Stimulated activated CD8-positive, alpha-beta memory T cell treated with anti-CD3 and anti-CD28 coated beads, Interleukin-2, amount 100 ng/mL, for 1 hour (primary cell): ENCODE measurements around the gene CNDP1.
"Not testable (repeated sequence)": the region's sequence is repeated elsewhere in the genome, so short reads cannot be mapped to it uniquely, and the experiment has no call there.

Experiments used
- DNase-seq, 2 donors: peaks; one replicate each; pipeline ENCODE4 v3.0.0-alpha.2; 2020; ENCODE audit warnings: low read depth in 2 of 2

CNDP1 gene

DNA sequence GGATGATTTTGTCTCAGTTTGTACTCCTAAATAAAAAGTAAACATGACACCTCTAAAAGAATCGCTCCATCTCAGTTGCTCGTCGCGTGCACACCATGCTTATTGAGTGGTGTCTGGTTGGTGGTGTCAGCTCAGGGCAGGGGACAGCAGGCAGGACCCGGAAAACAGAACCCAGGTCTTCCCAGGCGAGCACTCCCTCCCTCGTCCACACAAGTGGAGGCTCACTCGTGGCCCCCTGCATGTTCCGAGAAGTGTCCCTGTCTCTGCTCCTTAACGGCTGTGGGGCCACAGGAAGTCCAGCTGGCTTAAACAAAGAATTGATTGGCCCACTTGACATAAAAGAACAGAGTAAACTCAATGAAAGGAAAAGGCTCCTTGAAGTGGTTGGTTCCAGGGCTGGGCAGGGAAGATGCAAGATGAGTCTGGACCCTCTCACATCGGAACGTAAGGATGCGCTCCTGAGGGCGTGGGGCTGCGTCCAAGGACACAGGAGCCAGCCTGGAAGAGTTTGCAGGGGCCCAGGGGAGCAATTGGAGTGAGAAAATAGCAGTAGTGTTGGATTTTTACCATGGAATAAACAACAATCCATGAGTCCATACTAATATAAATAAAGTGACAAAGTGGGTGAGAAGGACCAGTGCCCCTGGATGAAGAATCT, 13.1 kb upstream of the CNDP1 start:
- no peak for DNase-seq

DNA sequence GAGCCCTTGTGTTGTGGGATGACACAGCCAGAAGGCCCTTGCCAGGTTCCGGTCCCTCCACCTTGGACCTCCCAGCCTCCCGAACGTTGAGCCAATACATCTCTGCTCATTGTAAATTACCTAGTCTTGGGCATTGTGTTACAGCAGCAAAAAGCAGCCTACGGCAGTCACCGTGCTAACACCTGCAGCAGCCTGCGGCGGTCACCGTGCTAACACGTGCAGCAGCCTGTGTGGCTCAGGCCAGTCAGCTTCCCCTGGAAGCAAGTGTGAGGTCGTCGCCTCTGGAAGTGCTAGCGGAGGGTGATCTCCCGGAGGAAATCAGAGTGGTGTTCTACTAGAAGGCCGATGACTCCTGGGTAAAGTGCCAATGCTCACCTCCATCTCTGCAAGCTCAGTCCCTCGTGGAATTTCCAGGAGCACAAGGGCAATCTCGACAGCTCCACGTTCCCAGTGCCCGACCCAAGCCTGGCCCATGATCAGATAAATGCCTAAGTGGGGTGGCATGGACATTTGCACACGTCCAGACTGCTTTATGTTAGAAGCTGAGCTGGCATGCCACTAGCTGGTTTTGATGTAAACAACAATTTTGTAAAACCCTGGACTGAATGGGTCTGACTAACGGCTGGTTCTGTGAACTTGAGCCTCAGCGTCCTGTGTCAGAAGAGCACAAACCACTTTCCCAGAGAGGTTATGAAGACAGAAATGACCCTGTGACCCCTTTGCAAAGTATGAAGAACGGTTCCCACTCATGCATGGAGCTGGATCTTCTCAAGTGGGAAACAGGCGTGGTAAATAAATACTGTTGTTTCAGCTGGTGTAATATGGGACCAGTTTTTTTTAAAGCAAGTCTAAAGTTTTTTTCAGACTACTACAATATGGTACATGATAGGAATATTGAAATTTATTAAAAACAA, 11.4 kb upstream of the CNDP1 start:
- no peak for DNase-seq

DNA sequence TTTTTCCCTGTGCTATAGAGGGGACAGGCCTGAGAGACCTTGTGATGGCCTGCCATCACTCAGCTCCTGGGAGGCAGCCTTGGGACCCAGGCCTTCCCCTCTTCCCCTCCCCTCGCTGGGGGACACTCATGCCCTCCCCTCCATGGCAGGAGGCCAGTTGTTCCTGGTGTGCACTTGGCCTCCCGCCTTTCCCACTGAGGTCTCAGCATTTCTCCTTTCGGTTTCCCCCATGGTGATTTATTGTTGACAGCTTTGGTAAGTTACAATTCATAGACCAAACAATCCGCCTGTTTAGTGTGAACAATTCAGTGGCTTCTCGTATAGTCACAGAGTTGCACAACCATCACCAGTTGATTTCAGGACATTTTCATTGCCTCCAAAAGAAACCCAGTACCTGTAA, 10.2 kb upstream of the CNDP1 start:
- DNase-seq: no peak

DNA sequence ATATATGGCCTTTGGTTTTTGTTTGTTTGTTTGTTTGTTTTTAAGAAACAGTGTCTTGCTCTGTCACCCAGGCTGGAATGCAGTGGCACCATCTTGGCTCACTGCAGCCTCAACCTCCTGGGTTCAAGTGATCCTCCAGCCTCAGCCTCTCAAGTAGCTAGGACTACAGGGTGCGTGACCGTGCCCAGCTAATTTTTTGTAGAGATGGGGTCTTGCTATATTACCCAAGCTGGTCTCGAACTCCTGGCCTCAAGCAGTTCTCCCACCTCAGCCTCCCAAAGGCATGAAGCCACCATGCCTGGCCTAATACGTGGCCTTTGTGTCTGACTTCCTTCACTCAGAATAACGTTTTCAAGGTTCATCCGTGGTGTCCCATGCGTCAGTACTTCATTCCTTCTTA, 9.4 kb upstream of the CNDP1 start:
- not testable (repeated sequence) for DNase-seq

DNA sequence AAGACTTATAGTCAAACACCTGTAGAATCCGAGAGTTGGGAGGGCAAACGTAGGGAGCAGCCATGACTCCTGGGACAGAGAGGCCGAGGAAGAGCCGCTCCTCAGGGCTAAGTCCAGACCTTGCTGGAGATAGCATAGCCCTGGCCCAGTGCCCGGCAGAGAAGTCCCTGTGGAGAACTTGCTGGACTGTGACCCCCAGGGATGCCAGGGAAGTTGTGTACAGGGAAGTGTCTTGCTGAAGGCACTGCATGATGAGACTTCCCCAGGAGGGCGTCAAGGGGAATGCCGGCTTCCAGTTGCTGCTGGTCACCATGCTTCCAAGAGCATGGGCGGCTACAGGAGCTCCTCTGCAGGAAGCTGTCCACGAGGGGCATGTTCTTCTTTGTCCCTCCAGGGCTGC, 8.6 kb upstream of the CNDP1 start:
- DNase-seq: no peak

DNA sequence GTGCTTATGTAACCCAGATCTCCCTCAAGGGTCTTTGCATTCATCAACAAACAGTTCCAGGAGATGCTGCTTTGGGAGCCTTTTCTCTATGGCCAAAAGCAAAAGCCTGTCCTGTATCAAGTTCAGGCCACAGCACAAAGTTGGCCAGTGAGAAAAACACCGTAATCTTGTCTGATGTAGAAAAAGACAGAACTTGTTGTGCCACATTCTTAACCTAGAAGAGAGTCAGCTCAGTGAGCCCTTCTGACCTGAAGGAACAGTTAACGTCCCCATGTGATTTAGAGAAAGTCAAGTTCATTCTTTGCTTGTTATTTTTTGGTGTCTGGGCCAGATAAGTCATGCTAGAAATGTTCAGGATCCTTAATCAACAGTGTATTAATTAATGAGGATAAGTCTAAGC, 7.8 kb upstream of the CNDP1 start:
- DNase-seq: no peak

DNA sequence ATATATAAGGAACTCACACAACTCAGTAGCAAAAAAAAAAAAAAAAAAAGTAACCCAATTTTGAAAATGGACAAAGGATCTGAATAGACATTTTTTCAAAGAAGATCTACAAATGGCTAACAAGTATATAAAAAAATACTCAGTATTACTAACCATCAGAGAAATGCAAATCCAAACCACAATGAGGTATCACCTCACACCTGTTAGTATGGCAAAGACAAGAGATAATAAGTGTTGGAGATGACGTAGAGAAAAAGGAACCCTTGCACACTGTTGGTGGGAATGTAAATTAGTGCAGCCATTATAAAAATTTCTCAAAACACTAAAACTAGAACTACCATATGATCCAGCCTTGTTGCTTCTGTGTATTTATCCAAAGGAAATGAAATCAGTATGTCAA, 5.8 kb upstream of the CNDP1 start:
- no peak for DNase-seq

DNA sequence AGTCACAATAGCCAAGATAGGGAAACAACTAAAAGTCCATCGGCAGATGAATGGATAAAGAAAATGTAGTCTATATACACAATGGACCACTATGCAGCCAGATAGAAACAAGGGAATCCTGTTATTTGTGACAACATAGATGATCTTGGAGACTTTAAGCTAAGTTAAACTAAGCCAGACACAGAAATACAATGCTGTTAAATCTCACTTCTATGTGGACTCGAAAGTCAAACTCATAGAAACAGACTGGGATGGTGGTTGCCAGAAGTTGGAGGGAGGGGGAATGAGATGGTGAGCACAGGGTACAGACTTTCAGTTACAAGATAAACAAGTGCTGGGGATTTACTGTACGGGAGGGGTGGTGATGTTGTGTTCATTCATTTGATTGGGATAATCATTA, 5.4 kb upstream of the CNDP1 start:
- no peak for DNase-seq

DNA sequence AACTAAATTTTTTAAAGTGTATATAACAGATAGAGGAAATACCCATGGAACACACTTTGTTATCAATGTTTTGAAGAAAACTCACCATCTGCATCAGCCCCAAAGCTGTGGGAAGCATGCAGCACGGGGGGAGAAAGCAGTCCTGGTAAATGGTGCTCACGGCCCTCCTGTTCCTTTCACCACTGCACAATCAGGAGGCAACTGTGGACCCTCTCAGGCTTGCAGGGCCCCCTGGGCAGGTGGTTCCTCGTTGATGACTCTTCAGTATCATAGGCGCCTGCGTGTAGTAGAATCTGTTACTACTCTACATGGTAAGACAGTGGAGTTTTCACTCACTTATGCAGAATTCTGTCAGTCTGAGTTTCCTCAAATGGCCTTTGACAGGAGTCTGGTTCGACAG, 4.9 kb upstream of the CNDP1 start:
- no peak for DNase-seq

DNA sequence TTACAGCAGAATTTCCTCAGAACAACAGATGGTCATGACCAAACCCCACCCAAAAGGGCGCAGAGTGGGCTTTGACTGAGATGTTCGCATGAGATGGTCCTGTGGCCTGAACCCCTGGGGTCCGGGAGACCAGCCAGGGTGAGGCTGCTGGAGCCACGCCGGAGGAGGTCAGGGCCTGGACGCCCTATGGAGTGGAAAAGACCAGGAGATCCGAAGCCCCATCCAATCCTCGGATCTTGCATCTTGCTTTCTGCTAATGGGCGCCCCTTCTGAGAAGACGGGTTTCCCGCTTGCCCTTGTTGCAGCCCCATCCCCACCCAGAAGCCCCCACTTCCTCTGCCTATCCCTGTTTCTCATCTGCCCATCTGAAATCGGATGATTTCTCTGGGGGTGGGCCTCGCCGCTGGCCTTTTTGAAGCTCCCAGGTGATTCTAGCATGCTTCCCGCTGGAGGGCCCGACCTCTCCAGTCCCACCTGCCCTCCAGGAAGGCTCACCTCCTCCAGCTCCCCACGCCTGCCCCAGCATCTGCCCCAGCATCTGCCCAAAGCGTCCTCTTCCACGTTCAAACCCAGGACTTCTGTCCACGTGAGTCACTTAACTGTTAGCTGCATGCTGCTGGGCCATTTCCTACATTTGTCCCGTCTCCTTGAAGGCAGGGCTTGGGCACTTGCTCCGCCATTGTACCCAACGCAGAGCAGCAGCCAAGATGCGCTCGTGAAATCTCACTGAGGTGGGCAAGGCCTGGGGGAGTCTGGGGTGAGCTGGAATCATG, 4.3 kb upstream of the CNDP1 start:
- no peak for DNase-seq

DNA sequence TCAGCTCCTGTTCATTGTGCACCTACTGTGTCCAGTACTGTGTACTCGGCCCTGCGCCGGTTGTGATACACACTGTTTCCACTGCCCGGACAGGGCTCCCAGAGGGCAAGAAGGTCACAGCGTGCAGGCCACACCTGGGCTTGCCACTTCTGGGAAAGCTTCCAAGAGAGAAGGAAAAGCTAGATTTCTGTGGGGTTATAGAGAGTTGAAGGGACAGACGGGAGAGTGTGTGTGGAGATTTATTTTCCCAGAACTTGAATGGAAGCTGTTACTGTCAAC, 3.8 kb upstream of the CNDP1 start:
- no peak for DNase-seq

DNA sequence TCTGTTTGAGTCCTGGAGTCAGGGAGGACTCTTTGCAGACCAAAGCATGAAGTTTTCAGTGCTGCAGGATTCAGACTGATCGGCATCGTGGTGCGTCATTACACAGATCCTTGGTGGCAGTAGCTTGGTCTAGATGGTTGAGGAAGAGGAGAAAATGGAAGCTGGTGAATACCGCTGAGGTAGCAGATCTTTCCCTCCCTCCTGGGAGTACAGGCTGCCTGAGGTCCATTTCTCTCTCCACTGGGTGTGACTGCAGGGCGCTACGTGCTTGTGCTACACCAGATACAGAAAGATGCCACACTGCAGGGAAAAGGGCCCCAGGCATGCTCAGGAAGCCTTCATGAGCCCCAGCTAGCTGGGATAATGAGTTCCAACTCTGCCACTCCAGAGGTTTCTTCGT, 3.3 kb upstream of the CNDP1 start:
- no peak for DNase-seq

DNA sequence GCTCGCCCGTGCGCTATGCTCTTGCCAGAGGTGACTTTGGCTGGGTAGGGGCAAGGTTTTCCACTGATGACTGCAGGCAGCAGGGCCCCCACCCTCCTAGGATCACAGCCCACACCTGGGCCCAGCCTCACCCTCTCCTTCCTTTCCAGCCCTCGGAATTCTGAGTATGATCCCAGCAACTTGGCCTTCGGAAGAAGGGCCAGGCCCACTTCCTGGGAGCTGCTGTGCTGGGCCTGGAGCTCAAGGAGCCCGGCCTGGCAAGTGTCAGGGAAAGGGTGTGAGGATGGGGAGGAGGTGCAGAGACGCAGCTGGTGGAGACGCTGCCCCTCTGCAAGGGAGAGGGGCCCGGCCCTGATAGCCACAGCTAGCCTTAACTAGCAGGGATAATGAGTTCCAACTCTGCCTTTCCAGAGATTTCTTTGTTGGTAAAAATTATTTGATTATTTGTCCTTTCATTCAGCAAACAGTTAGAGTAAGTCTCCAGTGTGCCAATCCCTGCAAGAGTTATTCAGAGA, 1.7 kb upstream of the CNDP1 start:
- no peak for DNase-seq

DNA sequence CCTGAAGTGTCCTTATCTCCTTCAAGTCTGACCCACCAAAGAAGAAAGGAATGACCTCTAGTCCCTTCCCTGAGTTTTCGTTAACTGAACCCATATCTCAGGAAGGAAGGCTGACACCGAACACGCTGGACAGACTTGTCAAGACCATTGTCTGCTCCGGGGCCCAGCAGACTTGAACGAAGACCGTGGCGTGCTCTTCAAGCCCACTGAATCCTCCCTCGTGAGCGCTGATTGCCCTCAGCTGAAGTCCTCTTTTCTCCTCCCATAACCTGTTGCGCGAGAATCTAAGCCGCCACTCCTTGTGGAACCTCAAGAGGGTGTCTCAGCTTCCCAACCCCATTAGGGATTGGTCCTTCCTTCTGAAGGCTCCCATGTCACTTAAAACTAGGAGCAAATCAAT, 634 bp upstream of the CNDP1 start:
- no peak for DNase-seq

DNA sequence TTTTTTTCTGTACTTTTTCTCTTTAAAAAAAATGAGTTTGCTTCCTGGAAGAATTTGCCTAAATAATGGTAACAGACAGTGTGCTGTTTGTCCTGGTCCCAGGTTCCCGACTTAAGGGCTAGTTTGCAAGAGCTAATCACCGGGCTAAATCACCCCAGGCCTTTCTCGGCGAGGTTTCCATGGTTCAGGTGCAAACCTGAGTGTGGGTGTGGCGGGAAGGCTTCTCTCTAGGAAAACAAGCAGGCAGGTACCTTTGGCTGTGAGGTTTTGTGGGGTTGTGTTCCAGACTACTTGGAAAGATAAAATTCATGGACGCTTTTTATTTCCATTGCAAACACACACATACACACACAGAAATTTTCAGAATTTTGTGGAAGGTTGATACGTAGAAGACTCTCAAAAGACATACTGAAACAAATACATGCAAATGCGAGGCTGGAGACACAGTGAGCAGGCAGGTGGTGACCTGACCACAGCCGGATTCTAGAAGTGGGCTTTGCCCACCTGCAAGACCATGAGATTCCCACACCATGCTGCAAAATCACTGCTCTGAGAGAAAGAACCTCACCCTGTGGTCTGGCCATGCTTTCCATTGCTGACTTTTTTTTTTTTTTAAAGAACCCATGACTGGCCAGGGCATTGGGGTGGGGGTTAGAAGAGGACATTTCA, 815 bp downstream of the CNDP1 start:
- DNase-seq: no peak

DNA sequence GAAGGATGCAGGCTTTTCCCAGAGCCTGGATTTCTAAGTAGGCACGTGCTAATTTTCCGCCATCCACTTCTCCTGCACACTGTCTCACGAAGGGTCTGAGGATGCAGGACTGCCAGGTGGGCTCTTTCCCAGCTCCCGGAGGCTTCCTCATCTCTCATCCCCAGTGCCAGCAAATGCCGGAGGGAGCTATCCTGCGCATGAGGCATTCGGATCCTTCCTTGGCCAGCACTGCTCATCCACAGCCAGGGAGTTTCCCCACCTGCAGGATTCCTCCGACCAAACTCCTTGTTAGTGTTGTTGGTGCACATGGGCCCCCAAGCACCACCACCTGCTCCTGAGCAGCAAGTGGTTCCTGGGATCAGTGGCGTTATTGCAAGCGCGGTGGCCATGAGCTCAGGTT, 5.0 kb downstream of the CNDP1 start:
- DNase-seq: no peak

DNA sequence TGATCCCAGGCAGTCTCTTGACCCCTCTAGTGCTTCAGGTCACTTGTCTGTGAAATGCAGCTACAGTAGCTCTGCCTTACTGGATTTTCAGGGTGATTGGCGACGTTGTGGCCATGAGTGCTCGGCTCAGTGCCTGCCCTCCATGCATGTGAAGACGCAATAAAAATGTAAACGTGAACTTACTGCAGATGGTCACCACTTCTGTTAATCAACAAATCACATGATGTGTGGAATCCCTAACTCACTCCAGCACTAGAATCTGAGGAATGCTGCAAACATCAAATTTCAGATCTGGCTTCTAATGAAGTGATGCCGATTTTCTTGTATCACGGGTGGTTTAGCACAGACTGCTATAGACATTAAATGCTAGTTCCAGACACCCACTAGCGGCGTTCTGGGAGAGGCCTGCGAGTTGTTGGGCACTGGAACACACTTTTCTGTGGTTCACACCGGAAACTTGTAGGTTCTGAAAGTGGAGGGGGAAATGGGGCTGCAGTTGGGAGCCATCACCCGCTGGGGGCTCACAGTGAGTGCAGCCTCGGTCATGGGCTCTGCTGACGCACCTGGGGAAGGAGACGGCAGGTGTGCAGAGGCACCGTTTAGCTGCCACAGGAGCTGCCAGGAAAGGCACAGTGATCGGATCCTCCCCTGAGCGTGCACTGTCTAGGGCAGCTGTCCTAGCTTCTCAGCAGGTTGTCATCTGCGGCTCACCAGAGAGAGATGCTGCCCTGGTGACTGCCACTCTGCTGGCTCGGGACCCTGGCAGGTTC, 6.5 kb downstream of the CNDP1 start:
- DNase-seq: no peak

DNA sequence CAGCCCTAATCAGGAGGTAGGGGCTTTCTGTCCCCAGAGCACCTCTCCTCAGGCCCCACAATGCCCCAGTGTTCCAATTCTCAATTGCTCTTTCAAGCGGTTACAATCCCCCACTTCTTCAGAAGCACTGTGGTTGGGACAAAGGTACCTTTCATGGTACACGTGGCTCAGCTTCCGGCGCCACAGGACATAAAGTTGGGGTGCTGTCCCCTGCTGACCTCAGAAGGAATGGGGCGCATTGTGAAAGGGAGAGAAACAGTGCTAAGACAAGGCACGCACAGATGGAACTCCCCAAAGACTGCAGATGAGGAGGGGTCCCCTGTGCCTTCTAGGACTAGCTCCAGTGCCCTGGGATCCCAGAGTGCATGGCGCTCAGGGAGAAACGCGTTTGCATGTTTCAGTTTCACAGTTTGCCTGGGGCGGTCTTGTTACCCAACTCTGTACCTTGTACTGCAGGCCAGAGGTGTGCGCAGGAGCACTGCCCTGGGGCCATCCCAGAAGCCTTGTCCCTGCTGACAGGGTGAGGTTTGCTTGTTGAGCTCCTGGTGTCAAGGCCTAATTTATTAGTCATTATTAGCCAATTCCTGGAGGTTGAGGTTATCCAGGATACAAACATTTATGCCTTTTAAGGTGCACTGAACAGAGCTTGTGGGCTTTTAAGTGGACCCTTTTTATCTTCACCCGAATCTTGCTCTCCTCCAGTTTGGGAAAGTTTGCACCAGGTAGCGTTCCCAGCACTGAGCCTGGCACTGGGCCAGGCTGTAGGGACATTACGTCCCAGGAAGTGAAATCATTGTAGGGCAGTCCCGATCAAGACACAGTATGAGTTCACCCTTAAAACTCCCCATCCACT, 7.6 kb downstream of the CNDP1 start:
- DNase-seq: no peak

DNA sequence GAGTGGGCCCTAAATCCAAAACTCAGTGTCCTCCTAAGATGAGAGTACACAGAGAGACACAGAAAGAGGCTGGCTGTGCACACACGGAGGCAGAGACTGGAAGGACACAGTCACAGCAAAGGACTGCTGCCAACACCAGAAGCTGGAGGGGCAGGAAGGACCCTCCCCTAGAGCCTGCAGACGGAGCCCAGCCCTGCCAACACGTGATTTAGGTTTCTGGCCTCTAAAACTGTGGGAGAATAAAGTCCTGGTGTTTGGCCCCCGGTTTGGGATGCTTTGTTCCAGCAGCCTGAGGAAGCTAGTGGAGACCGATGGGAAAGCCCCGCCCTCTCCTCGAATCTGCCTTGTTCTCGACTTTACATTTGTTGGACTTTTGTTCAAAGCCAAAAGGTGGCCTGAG, 10.6 kb downstream of the CNDP1 start:
- no peak for DNase-seq

DNA sequence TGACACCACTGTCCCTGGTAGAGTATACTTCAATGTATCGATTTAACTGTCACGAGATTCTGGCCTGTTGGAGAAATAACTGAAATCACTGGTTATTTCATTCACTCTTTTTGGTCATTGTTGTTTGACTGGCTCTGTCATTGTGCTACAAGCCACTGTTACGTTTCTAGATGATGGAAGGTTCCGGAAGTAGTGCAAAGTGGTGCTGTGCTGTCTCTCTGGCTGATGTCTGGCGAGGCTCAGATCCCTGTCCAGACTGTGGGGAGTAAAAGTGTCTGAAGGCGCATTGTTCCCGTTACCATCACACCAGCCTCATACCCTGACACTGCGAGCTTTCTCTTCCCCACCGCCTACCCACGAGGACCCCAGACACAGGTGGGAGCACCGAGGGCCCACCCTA, 11.7 kb downstream of the CNDP1 start:
- DNase-seq: no peak
